HG02610 (cell line): ENCODE measurements around the gene CENPVL2.
"Not testable (repeated sequence)": the region's sequence is repeated elsewhere in the genome, so short reads cannot be mapped to it uniquely, and the experiment has no call there.

Source experiments
- ATAC-seq: cut with Tn5 transposase; IDR thresholded peaks from one replicate; pipeline ENCODE4 v1.9.1; 2021; ENCODE audit warnings: mild to moderate bottlenecking, moderate library complexity; ENCODE audit not compliant: unreplicated experiment

Gene CENPVL2

DNA sequence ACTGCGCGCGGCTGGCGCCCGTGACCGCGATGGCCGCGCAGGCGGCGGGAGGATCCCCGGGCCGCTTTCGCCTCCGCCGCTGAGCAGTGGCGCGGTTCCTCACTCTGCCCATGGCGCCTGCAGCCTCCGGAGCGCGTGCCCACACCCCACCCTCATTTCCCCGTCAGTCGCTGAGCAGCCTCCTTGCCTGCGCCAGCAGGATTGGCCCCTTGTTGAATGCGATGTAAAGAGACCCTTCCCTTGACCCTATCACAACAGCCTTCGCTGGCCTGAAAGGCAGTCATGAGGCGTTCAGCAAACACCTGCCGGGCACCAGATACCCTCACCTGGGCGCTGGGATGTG, at the start of gene CENPVL2:
Gene CENPVL2, minus strand, starts transcription at position 112 of the 343 bp plus-strand sequence. Its CDS starts 0 bp downstream, at position 112.
- ATAC-seq = not testable (repeated sequence)

DNA sequence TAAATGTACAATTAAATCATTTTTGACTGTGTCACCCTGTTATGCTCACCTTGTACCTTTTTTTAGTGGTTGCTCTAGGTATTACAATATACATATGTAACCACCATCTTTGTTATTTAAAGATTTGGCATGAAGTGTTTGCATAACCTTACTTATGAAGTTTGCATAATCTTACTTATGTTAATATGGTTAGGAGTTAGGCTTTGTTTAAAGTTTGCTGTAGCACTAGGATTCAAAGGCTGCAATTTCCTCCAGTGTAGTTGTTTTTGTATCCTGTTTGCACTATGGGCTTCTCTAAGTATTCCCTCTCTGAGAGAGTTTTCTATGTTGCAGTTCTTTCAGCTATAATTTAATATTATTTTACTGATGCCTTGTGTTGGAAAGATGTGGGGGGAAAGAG, 45.6 kb upstream of the CENPVL2 start:
- ATAC-seq = no peak

GRCh38 chrX:51712943-51713647, 30.5 kb upstream of the CENPVL2 start:
- not testable (repeated sequence) for ATAC-seq

DNA sequence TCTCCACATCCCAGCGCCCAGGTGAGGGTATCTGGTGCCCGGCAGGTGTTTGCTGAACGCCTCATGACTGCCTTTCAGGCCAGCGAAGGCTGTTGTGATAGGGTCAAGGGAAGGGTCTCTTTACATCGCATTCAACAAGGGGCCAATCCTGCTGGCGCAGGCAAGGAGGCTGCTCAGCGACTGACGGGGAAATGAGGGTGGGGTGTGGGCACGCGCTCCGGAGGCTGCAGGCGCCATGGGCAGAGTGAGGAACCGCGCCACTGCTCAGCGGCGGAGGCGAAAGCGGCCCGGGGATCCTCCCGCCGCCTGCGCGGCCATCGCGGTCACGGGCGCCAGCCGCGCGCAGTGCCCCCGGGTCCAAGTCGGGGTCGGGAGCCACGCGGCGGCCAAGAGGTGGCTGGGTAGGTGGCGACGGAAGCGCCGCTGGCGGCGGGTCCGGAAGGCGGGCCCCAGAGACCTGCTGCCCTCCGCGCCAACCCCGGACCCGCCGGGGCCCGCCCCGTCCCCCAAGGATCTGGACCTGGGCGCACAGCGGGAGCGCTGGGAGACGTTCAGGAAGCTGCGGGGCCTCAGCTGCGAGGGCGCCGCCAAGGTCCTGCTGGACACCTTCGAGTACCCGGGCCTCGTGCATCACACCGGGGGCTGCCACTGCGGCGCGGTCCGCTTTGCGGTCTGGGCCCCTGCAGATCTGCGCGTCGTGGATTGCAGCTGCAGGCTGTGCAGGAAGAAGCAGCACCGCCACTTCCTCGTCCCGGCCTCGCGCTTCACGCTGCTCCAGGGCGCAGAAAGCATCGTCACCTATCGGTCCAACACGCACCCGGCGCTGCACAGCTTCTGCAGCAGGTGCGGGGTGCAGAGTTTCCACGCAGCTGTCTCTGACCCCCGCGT, 27.9 kb upstream of the CENPVL2 start, which contains the start of gene CENPVL1:
Gene CENPVL1, plus strand, starts transcription at position 236 of the 888 bp plus-strand sequence. Its CDS starts 0 bp downstream, at position 236.
- ATAC-seq = not testable (repeated sequence)

DNA sequence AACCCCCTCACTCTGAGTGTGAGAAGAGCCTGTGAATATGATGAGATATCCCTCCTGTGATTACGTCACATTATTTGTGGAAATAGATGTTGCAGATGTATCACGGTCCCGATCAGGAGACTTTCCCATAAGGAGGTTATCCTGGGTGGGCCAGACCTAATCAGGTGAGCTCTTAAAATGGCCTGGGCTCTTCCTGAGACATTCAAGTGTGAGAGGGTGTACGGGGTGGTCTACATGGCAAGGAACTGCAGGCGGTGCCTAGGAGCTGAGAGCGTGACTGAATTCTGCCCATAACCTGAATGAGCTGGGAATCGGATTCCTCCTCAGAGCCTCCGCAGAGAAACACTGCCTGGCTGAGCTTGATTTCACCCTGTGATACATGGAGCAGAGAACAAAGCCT, 14.8 kb upstream of the CENPVL2 start:
- no peak for ATAC-seq

DNA sequence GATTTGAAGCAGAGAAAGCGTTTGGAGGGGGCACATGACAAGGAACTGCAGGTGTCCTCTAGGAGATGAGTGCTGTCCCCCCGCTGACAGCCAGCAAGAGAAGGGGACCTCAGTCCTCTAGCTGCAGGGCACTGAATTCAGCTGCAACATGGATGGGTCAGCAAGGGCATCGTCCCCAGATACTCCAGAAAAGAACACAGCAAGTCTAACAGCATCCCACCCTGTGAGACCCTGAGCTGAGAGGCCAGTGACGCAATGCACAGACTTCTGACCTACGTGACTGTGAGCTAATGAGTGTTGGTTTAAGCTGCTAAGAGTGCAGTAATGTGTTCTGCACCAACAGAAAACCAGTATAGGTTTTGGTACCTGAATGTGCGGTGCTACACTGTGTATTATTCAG, 11.6 kb upstream of the CENPVL2 start:
- ATAC-seq = no peak

DNA sequence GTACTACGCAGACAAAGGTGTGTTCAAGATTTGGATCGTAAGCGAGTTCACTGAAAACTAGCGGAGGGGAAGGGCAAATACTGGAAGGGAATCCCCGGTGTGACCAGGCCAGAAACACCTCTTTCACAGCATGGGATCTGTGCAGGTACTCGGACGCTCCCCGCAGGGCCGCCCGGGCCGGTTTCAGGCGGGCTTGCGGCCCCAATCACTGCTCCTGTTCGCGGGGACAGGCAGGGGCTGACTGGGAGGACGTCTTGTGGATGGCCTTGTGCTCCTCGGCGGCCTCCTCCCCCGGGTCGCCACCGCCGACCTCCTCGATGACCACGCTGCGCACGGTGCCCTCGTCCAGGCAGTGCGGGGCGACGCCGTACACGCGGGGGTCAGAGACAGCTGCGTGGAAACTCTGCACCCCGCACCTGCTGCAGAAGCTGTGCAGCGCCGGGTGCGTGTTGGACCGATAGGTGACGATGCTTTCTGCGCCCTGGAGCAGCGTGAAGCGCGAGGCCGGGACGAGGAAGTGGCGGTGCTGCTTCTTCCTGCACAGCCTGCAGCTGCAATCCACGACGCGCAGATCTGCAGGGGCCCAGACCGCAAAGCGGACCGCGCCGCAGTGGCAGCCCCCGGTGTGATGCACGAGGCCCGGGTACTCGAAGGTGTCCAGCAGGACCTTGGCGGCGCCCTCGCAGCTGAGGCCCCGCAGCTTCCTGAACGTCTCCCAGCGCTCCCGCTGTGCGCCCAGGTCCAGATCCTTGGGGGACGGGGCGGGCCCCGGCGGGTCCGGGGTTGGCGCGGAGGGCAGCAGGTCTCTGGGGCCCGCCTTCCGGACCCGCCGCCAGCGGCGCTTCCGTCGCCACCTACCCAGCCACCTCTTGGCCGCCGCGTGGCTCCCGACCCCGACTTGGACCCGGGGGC, 567 bp downstream of the CENPVL2 start:
- not testable (repeated sequence) for ATAC-seq

GRCh38 chrX:51679689-51680433, 2.8 kb downstream of the CENPVL2 start:
- not testable (repeated sequence) for ATAC-seq

GRCh38 chrX:51665981-51666380, 16.6 kb downstream of the CENPVL2 start:
- ATAC-seq = no peak

DNA sequence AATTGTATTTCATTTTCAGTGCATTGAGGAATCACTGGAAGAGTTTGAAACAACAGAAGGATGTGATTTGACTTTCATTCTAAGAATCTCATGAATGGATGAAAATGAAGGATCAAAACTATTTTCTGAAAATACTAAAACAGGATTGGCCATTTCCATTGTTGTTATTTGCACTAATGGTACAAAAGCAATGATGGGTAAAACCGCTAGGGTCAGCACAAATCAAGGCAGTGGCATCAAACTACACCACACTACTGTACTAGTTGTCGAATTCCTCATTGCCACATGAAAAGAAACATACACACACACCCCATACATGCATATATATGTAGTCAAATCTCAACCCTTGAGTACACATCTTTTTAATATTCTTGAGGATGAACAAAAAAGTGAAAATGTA, 39.3 kb downstream of the CENPVL2 start:
- no peak for ATAC-seq

- no peak for ATAC-seq
Measured at GRCh38 chrX:51641421-51642021, 41.1 kb downstream of the CENPVL2 start.

GRCh38 chrX:51636511-51636910, 46.1 kb downstream of the CENPVL2 start:
- ATAC-seq = not testable (repeated sequence)
